Neutrophil (primary cell): ENCODE data around the gene PTH1R.

Experiments
- H3K27ac ChIP-seq: fragments of 200-600 bp; sonication (generic); 2 replicates; pipeline ENCODE4 v1.5.1; 2016; ENCODE audit warnings: mild to moderate bottlenecking, moderate library complexity
- H3K27me3 ChIP-seq: fragments of 200-600 bp; sonication (generic); 2 replicates; pipeline ENCODE4 v1.6.0; 2016; ENCODE audit warnings: mild to moderate bottlenecking
- H3K36me3 ChIP-seq: fragments of 200-600 bp; sonication (generic); 2 replicates; pipeline ENCODE4 v1.5.1; 2017
- H3K4me1 ChIP-seq, 2 experiments: fragments of 200-600 bp in 1 of 2; sonication (generic) in 1 of 2; 1 replicate in 1 of 2; 2 replicates in 1 of 2; pipeline versions ENCODE4 v1.5.1 to v1.6.1; 2013 to 2016; ENCODE audit warnings: low read depth in 1 of 2, low read length in 1 of 2, mild to moderate bottlenecking in 1 of 2, moderate library complexity in 1 of 2; ENCODE audit not compliant: control insufficient read depth in 1 of 2, insufficient read depth in 1 of 2
- H3K4me3 ChIP-seq, 2 experiments: fragments of 200-600 bp in 1 of 2; sonication (generic) in 1 of 2; 1 replicate in 1 of 2; 2 replicates in 1 of 2; pipeline ENCODE4 v1.5.1; 2013 to 2016; ENCODE audit warnings: low read depth in 1 of 2, low read length in 1 of 2, mild to moderate bottlenecking in 1 of 2, moderate library complexity in 1 of 2
- H3K9me3 ChIP-seq: fragments of 200-600 bp; sonication (generic); 2 replicates; pipeline ENCODE4 v1.5.1; 2016
- TF ChIP-seq, protein P1 (sequence below): fragments of 200-600 bp; sonication (generic); IDR thresholded peaks from 2 replicates; pipeline ENCODE4 v1.5.1; 2016; ENCODE audit warnings: antibody characterized with exemption

Gene PTH1R

DNA sequence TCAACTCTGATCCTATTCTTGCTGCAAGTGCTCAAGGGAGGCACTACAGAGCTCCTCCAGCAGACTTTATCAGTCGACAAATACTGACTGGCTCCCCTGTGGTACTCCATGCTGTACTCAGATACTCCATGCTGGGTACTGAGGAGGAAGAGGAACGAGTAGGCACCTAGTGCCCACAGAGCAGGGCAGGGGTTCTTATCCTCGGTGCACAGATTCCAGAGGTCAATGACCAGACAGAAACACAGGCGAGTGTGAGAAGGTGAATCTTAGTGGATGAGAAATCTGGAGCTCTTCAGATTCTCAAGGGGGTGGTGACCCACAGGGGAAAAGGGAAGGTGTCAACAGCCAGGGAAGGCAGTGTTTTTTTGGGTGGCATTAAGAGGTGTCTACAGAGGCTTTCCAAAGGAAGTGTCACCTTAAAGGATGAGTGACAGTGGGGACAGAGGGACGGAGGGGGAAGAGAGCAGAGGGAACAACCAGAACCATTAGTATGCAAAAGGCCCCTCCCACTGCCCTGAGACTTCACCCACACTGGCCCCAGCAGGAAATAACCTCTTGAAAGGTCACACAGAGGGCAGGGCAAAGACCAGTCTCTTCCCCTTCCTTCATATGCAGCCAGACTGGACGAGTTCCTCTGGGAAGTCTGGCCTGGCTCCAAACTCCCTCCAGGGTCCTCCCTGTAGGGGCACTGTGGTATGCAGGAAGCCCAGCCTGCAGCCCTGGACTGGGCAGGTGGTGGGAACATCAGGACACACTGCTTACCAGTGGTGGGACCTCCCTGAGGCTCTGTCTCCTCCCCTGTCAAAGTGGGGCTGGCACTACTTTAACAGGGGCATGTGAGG, 71.5 kb downstream of the PTH1R start:
- Histone ChIP-seq H3K36me3 (no peaks in the 10 kb centered on the region), H3K27me3 (no peaks in the 10 kb centered on the region), H3K27ac (peak overlapping the region; percentile 80), H3K4me3 (peak overlapping the region; percentile 35 to 41), H3K9me3 (no peaks in the 10 kb centered on the region), H3K4me1 (peaks cover 77 to 80% of the 10 kb centered on the region in 2 experiments)
- TF ChIP-seq, protein P1, sequence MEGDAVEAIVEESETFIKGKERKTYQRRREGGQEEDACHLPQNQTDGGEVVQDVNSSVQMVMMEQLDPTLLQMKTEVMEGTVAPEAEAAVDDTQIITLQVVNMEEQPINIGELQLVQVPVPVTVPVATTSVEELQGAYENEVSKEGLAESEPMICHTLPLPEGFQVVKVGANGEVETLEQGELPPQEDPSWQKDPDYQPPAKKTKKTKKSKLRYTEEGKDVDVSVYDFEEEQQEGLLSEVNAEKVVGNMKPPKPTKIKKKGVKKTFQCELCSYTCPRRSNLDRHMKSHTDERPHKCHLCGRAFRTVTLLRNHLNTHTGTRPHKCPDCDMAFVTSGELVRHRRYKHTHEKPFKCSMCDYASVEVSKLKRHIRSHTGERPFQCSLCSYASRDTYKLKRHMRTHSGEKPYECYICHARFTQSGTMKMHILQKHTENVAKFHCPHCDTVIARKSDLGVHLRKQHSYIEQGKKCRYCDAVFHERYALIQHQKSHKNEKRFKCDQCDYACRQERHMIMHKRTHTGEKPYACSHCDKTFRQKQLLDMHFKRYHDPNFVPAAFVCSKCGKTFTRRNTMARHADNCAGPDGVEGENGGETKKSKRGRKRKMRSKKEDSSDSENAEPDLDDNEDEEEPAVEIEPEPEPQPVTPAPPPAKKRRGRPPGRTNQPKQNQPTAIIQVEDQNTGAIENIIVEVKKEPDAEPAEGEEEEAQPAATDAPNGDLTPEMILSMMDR: no peak

DNA sequence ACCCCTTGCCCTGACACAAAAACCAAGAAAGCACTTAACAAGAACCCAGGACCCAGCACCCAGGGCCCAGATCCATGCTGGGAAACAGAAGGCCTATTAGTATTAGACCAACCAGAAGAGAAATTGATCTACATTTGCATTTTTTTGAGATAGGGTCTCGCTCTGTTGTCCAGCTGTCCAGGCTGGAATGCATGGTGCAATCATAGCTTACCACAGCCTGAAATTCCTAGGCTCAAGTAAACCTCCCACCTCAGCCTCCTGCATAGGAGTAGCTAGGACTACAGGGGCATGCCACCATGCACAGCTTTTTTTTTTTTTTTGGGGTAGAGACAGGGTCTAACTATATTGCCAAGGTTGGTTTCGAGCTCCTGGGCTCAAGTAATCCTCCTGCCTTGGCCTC, 72.7 kb downstream of the PTH1R start:
- TF ChIP-seq, protein P1: no peak
- Histone ChIP-seq H3K27me3 (no peaks in the 10 kb centered on the region), H3K27ac (peak overlapping the region; percentile 80), H3K9me3 (no peaks in the 10 kb centered on the region), H3K4me3 (no peak overlapping the region), H3K36me3 (no peaks in the 10 kb centered on the region), H3K4me1 (peaks cover 88 to 91% of the 10 kb centered on the region in 2 experiments)

DNA sequence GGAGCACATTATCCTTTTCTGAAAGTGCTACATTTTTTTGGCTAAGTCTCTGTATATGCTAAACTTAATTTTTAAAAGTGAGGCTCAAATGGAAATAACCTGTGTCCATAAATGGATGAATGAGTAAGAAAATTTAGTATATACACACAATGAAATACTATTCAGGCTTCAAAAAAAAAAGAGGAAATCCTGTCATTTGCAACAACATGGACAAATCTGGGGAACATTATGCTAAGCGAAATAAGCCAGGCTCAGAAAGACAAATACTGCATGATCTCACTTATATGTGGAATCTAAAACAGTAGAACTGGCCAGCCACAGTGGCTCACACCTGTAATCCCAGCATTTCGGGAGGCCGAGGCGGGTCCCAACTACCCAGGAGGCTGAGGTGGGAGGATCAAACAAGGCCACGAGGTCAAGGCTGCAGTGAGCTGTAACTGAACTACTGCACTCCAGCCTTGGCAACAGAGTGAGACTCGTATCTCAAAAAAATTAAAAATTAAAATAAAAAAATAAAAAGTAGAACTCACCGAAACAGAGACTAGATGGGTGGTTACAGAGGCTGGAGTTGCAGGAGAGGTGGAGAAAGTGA, 73.2 kb downstream of the PTH1R start:
- TF ChIP-seq, protein P1: no peak
- Histone ChIP-seq H3K36me3 (no peaks in the 10 kb centered on the region), H3K4me3 (no peak overlapping the region), H3K27me3 (no peaks in the 10 kb centered on the region), H3K27ac (peak overlapping the region; percentile 80), H3K9me3 (no peaks in the 10 kb centered on the region), H3K4me1 (peaks cover 94 to 97% of the 10 kb centered on the region in 2 experiments)

DNA sequence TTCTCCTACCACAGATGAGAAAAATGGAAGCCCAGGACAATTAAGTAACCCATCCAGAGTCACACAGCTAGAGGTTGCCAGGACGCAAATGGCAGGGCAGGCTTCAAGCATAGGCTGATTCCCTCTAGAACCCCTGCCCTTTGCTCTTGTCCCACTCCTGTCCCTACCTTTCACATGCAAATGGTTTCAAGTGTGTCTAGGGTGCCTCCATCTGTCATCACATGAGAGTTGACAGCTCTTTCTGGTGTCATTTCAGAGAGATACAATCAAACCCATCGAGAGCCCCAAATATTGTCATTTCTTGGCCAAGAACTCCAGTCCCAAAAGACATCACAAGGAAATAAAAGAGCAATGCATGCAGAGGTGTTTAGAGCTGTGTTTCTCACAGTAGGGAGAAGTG, 75.3 kb downstream of the PTH1R start:
- Histone ChIP-seq H3K4me1 (peaks cover 95 to 96% of the 10 kb centered on the region in 2 experiments), H3K27ac (peak overlapping the region; percentile 82), H3K4me3 (peak overlapping the region in 1 of 2 experiments; percentile 38)

More for the DNA sequence above, 75.3 kb downstream of the PTH1R start:
- Histone ChIP-seq H3K27me3 (no peaks in the 10 kb centered on the region), H3K9me3 (no peaks in the 10 kb centered on the region), H3K36me3 (no peaks in the 10 kb centered on the region)
- TF ChIP-seq, protein P1: no peak
